Transverse colon (tissue), 4 donors: ENCODE measurements around the gene CLEC2D. TPM values are rescaled to one million over a fixed set of nuclear protein-coding genes. Genes with fewer than 3 reads are reported as not detected.

Experiments used
- DNase-seq: peaks from one replicate; pipeline ENCODE4 v3.0.0-alpha.2; 2019
- H3K27ac ChIP-seq, 4 donors: fragments of 200-600 bp; sonication (generic); 2 replicates each; pipeline ENCODE4 v1.5.1; 2016 to 2018; ENCODE audit warnings: inconsistent platforms in 4 of 4
- H3K27me3 ChIP-seq: fragments of 200-600 bp; sonication (generic); 2 replicates; pipeline ENCODE4 v1.5.1; 2017; ENCODE audit warnings: inconsistent platforms
- H3K36me3 ChIP-seq, 4 donors: fragments of 200-600 bp; sonication (generic); 2 replicates each; pipeline ENCODE4 v1.5.1; 2017 to 2019; ENCODE audit warnings: inconsistent platforms in 4 of 4
- H3K4me1 ChIP-seq, 4 donors: fragments of 200-600 bp; sonication (generic); 2 replicates each; pipeline ENCODE4 v1.5.1; 2017 to 2020; ENCODE audit warnings: inconsistent platforms in 4 of 4
- H3K4me3 ChIP-seq, 4 donors: fragments of 200-600 bp; sonication (generic); 1 replicate in 1 of 4; 2 replicates in 3 of 4; pipeline versions ENCODE4 v1.5.1 to v1.6.1; 2017 to 2019; ENCODE audit warnings: inconsistent platforms in 4 of 4
- H3K9me3 ChIP-seq, 2 donors: fragments of 200-600 bp; sonication (generic); 2 replicates each; pipeline ENCODE4 v1.5.1; 2017 to 2019; ENCODE audit warnings: inconsistent platforms in 2 of 2
- EP300 ChIP-seq: sonication (generic); formaldehyde crosslinking; IDR thresholded peaks from one replicate; pipeline ENCODE4 v1.6.1; 2017; ENCODE audit warnings: antibody characterized with exemption, low read depth
- POLR2A ChIP-seq: fragments of 450-650 bp; IDR thresholded peaks from one replicate; pipeline ENCODE4 v1.6.1; 2016; ENCODE audit warnings: antibody characterized with exemption, mild to moderate bottlenecking, moderate library complexity
- POLR2AphosphoS5 ChIP-seq, 3 donors: sonication (generic); formaldehyde crosslinking; IDR thresholded peaks; one replicate each; pipeline ENCODE4 v1.6.1; 2016; ENCODE audit warnings: antibody characterized with exemption in 3 of 3
- WGBS, 2 donors: methylation state at CpG; one replicate each; pipeline ENCODE4 v1.1.5; 2018; ENCODE audit warnings: low coverage in 1 of 2; 5-methylcytosine and 5-hydroxymethylcytosine counted together
- in situ Hi-C, 4 donors: fragments of 200-750 bp; cut with MboI; loops; one replicate each; pipeline versions ENCODE4 v1.15.0 to v1.15.1; 2017; ENCODE audit warnings: low sequenced_read_pairs in 3 of 4, low pct_ligation_motif_present in 1 of 4, low pct_unique_long_range_greater_than_20kb in 1 of 4
- intact Hi-C: fragments of 100-400 bp; cut with DNase I; formaldehyde crosslinking; loops from one replicate; pipeline ENCODE4 v1.15.1; 2023; ENCODE audit warnings: low total_unique reads
- total RNA-seq, 4 donors: library from RNA; depleted of rRNA; stranded (reverse); fragments of >200 nt; gene quantifications; one replicate each; pipeline ENCODE4 v1.1.0, GENCODE V29; 2016
- TF ChIP-seq, protein P1 (sequence below), 5 experiments: fragments of 200-600 bp in 3 of 5; fragments of 450-650 bp in 2 of 5; sonication (generic) in 3 of 5; IDR thresholded peaks; 1 replicate in 2 of 5; 2 replicates in 3 of 5; pipeline ENCODE4 v1.5.1; 2016 to 2017; ENCODE audit warnings: antibody characterized with exemption in 5 of 5, inconsistent platforms in 3 of 5, mild to moderate bottlenecking in 2 of 5, moderate library complexity in 1 of 5

Gene CLEC2D
- total RNA-seq, 4 donors from 2014 or later: 5.4 to 23.3 (median 9.3) TPM

DNA sequence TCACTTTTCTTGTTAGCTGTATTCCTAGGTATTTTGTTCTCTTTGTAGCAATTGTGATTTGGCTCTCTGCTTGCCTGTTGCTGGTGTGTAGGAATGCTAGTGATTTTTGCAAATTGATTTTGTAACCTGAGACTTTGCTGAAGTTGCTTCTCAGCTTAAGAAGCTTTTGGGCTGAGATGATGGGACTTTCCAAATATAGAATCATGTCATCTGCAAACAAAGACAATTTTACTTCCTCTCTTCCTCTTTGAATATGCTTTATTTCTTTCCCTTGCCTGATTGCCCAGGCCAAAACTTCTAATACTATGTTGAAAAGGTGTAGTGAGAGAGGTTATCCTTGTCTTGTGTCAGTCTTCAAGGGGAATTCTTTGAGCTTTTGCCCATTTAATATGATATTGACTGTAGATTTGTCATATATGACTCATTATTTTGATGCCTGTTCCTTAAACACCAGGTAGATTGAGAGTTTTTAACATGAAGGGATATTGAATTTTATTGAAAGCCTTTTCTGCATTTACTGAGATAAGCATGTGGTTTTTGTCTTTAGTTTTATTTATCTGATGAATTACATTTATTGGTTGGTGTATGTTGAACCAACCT is 36.7 kb downstream of the CLEC2D start:
- intact Hi-C loops (no loop called here), in situ Hi-C loops (loop anchor here in 3 of 4 donors (10.0 to 25.0 kb wide), 3 partner anchors 71 to 371 kb away; no protein-coding TSS in a partner anchor)
- Histone ChIP-seq H3K4me1 (peaks cover 0 to 9% (median 1%) of the 10 kb centered on the region in 4 donors), H3K27me3 (no peaks in the 10 kb centered on the region), H3K9me3 (no peaks in the 10 kb centered on the region), H3K27ac (no peak overlapping the region), H3K4me3 (no peak overlapping the region), H3K36me3 (no peaks in the 10 kb centered on the region)
- TF ChIP-seq POLR2A (no peak), EP300 (no peak), POLR2AphosphoS5 (IDR thresholded peaks at IDR 0.05) (no peak)
- TF ChIP-seq, protein P1, sequence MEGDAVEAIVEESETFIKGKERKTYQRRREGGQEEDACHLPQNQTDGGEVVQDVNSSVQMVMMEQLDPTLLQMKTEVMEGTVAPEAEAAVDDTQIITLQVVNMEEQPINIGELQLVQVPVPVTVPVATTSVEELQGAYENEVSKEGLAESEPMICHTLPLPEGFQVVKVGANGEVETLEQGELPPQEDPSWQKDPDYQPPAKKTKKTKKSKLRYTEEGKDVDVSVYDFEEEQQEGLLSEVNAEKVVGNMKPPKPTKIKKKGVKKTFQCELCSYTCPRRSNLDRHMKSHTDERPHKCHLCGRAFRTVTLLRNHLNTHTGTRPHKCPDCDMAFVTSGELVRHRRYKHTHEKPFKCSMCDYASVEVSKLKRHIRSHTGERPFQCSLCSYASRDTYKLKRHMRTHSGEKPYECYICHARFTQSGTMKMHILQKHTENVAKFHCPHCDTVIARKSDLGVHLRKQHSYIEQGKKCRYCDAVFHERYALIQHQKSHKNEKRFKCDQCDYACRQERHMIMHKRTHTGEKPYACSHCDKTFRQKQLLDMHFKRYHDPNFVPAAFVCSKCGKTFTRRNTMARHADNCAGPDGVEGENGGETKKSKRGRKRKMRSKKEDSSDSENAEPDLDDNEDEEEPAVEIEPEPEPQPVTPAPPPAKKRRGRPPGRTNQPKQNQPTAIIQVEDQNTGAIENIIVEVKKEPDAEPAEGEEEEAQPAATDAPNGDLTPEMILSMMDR (IDR thresholded peaks at IDR 0.05): no peak
- DNase-seq: no peak

DNA sequence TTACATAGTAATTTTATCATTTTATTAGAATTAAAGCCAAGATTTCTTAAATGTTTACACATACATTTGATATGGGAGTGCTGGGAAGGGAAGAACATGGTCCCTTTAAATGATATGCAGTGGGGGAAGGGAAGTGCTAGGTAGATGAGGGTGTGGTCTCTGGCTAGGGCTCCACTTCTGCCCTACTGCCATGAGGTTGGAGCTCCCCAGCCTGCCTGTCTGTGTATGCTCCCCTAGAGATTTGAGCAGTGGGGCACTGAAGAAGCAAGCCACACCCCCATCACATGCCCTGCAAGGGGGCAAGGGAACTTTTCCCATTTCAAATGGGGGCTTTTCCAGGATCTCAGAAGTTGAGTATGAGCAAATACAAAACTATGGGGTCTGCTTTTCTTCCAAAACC is 37.8 kb downstream of the CLEC2D start:
- no peaks in the 10 kb centered on the region for H3K9me3 ChIP-seq
- intact Hi-C loops (no loop called here), in situ Hi-C loops (loop anchor here in 3 of 4 donors (10.0 to 25.0 kb wide), 3 partner anchors 73 to 373 kb away; no protein-coding TSS in a partner anchor)
- TF ChIP-seq POLR2AphosphoS5 (IDR thresholded peaks at IDR 0.05) (no peak), POLR2A (no peak), EP300 (no peak)
- TF ChIP-seq, protein P1 (IDR thresholded peaks at IDR 0.05): no peak
- DNase-seq: no peak
- peaks cover 0 to 9% (median 1%) of the 10 kb centered on the region in 4 donors for H3K4me1 ChIP-seq
- no peaks in the 10 kb centered on the region for H3K27me3 ChIP-seq
- no peak overlapping the region for H3K4me3 ChIP-seq
- H3K27ac ChIP-seq: no peak overlapping the region
- no peaks in the 10 kb centered on the region for H3K36me3 ChIP-seq

DNA sequence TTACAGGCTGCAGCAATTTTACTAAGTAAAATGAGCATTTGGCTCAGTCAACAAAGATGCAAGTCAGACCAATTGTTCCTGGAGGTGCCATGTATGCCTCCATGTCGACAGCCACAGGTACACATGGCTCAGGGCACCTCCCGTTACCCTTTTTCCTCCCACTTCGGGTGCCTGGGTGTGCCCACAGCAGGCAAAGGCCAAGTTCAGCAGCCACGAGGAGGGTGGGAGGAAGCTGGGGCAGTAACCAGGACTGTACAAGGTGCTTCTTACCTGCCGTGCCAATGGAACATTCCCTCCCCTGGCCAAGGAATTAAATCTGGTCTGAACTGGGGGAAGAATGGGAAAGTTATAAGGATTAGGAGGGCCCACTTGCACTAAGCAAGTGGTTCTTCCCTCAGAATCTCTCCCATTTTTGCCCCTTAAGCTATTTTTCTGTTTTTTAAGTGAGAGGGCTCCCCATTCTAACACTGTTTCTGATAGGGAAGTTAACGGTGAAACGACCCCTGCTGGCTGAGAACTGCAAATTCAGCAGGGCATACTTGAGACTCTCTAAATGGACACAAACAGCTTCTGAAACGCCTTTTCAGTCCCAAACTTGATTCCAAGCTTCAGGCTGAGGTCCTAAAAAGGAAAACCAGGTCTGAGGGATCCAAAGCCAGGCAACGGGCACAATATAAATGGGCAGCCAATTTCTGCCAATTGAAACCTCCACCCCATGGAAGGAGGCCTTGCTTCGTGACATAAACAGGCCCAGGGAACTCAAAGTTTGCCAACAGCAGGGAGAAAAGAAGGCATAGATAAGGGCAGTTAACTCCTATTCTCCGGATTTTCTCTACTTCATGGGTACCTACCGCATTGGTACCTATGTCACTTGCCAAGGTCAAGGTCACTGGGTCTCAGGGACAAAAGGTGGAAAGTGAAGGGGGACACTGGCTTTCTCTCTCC is 38.6 kb downstream of the CLEC2D start:
- H3K4me3 ChIP-seq: no peak overlapping the region
- no peaks in the 10 kb centered on the region for H3K9me3 ChIP-seq
- H3K27me3 ChIP-seq: no peaks in the 10 kb centered on the region
- no peaks in the 10 kb centered on the region for H3K36me3 ChIP-seq
- in situ Hi-C loops (loop anchor here in 3 of 4 donors (10.0 to 25.0 kb wide), 3 partner anchors 73 to 373 kb away; no protein-coding TSS in a partner anchor), intact Hi-C loops (no loop called here)
- 41 to 60% methylated on average over 5 to 12 of the region's 12 CpGs for WGBS, 2 donors
- H3K27ac ChIP-seq: peak overlapping the region in 1 of 4 donors; percentile 47
- TF ChIP-seq EP300 (no peak), POLR2A (no peak), POLR2AphosphoS5 (IDR thresholded peaks at IDR 0.05) (no peak)
- TF ChIP-seq, protein P1 (IDR thresholded peaks at IDR 0.05): peak; percentile 72 to 84 (median 79)
- H3K4me1 ChIP-seq: peaks cover 0 to 9% (median 1%) of the 10 kb centered on the region in 4 donors
- DNase-seq: peak; percentile 62

DNA sequence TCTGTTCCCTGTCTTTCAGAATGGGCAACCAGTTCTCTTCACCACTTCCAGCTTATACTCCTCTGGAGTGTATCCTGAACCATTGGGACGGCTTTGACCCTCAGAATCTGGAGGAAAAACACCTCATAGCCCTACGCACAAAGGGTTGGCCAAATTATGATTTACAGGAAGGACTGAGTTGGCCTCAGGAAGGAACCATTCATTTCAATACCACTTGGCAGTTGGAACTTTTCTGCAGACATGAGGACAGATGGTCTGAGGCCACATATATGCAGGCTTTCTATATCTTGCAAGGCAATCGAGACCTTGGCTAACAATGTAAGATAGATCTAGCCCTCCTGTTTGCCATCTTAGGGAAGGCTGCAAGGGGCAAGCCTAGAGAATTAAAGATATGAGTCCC is 39.3 kb downstream of the CLEC2D start:
- Histone ChIP-seq H3K36me3 (no peaks in the 10 kb centered on the region), H3K4me1 (peaks cover 0 to 9% (median 1%) of the 10 kb centered on the region in 4 donors), H3K27me3 (no peaks in the 10 kb centered on the region), H3K27ac (no peak overlapping the region), H3K4me3 (no peak overlapping the region), H3K9me3 (no peaks in the 10 kb centered on the region)
- 88% methylated on average over 3 of the region's 3 CpGs; no CpG with 5 or more reads in 1 of the 2 donors for WGBS, 2 donors
- DNase-seq: no peak
- intact Hi-C loops (no loop called here), in situ Hi-C loops (loop anchor here in 3 of 4 donors (10.0 to 25.0 kb wide), 3 partner anchors 74 to 374 kb away; no protein-coding TSS in a partner anchor)
- TF ChIP-seq, protein P1 (IDR thresholded peaks at IDR 0.05): no peak
- TF ChIP-seq EP300 (no peak), POLR2A (no peak), POLR2AphosphoS5 (IDR thresholded peaks at IDR 0.05) (no peak)
